CD4-positive, alpha-beta T cell treated with Interferon alpha-2 for 1 hour (primary cell): Measurements from ENCODE around the gene PFKL.
"Not testable (repeated sequence)": the region's sequence is repeated elsewhere in the genome, so short reads cannot be mapped to it uniquely, and the experiment has no call there.

Experiments
- DNase-seq, 2 donors: peaks; one replicate each; pipeline ENCODE4 v3.0.0-alpha.2; 2020 to 2022

The PFKL gene

DNA sequence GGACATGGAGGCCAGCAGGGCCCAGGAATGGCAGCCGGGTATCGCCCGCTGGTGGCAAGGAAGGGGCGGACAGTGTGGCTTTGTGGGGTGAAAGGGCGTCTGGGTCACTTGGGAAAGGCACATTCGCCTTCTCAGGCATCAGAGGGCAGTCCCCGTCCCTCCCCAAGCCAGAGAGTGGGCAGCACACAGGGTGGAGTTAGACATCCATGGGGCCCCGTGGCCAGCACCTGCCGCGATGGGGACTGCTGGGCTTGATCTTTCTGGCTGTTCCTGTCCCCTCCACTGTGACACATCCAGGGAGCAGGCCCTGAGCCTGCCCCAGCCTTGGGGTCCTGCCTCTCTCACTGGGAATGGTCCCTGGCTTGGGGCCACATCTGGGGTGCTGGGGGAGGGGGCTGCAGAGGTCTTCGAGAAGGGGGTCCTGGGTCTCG lies 49.6 kb downstream of the PFKL start:
- DNase-seq = no peak

DNA sequence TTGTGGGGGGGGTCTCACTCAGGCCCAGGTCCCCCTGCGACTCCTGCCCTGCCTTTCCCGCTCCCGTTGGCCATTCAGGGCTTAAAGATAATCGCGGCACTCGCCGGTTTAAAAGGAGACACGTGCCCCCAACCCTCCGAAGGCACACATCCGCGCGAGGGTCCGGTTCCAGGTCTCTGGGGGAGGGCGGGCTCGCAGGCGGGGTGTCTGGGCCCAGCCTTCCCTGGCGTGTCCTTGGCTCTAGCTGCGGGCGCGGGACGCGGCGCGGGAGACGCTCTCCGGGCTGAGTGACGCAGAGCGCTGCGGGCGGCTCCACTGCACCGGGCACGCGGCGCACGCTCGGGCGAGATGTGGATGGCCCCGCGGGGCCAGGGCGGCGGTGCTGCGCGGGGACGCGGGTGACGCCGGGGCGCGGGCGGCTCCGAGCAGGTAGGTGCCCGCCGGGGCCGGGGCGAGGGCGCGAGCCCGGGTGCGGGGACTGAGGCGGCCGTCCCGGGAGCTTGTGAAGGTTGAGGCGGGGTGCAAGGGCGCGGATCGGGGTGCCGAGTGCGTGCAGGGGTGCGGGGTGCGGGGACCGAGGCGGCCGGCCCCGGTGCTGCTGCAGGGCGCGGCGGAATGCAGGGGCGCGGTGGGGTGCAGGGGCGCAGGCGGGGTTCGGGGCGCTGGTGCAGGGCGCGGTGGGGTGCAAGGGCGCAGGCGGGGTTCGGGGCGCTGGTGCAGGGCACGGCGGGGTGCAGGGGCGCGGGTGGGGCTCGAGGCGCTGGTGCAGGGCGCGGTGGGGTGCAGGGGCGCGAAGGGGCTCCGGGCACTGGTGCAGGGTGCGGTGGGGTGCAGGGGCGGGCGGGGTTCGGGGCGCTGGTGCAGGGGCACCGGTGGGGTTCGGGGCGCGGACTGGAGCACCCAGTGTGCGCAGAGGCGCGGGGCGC lies 50.3 kb downstream of the PFKL start:
- DNase-seq = no peak

DNA sequence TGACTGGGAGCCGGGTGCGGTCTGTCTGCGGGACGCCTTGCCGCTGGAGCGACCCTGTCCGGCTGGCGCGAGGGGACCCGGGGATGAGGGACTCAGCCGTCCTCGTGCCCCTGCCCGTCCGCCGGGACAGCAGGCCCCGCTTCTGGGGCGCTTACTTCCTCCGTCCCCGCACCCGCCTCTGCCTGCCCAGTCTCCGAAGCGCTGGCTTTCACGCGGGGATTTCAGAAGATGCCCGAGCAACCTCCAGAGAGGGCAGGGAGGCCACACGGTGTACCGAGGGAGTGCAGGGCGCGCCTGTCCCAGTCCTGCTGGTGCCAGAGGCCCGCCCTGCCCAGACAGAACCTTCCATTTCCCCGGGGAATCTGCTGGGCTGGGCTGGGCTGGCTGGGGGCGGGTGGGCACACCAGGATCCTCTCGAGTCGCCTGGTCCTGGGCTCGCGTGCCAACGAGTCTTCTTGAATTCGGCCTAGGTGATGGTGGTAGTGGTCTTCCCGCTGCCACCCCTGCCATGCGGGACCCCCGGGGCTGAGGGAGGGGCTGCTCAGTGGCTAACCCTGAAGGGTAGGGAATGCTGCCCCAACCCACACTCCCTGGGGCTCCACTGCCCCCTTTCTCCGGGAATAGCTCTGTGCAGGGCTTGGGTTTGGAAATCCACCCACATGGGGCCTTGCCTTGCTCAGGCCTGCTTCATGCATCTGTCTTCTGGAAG lies 51.1 kb downstream of the PFKL start:
- DNase-seq = no peak

DNA sequence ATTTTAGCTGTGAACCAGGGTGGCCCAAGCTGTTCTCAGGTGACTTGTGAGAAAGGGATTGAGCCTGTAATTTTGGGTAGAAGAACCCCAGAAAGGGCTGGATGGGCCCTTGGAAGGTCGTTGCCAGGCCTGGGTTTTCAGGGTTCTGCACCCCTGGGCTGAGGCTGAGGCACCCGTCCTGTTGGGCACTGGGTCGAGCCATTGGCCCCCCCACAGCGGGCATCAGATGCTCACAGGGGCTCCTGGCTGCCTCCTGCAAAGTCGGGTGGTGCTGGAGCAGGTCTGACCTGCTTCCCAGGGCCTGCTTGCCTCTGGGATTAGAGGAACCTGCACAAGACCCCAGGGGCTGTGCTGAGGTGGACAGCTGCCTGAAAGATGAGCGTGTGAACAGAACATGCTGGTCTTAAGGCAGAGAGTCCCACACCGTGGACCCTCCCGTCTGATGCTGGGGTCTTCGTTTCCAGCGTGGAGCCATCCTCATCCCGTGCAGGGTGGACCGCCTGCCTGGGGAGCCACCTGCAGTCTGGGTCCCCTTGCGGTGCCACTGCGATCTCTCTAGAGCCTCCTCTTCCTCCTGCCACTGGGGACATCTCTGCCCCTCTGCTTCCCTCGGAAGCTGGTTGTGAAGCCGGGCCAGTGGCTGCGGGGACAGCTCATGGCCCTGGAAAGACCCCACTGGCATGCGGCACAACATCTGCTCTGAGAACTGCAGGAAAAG lies 51.8 kb downstream of the PFKL start:
- no peak for DNase-seq

DNA sequence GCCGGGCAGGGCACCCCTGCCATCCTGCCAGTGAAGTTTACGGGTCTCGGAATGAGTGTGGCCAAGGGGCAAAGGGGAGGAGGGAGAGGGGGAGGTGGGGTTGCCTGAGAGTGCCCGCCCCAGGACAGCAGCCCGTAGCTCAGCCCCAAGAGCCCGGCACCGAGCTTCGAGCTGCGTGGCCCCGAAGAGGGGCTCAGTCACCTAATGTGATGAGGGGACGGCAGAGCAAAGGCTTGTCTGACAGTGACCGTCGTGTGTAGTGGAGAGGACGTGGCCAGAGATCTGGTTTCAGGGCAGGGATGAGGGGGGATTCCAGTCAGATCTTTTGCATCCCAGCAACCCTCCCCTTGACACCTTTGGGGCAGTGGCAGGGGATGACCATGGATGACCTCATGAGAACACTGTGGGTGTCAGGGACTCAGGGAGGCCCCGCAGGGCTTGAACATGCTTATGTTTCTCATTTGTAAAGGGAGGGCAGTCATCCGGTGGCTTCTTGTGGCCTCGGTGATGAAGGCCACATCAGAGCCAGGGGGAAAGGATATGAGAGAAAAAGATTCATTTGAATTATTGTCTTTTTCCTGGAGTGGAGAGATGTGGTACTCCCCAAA lies 52.5 kb downstream of the PFKL start:
- no peak for DNase-seq

DNA sequence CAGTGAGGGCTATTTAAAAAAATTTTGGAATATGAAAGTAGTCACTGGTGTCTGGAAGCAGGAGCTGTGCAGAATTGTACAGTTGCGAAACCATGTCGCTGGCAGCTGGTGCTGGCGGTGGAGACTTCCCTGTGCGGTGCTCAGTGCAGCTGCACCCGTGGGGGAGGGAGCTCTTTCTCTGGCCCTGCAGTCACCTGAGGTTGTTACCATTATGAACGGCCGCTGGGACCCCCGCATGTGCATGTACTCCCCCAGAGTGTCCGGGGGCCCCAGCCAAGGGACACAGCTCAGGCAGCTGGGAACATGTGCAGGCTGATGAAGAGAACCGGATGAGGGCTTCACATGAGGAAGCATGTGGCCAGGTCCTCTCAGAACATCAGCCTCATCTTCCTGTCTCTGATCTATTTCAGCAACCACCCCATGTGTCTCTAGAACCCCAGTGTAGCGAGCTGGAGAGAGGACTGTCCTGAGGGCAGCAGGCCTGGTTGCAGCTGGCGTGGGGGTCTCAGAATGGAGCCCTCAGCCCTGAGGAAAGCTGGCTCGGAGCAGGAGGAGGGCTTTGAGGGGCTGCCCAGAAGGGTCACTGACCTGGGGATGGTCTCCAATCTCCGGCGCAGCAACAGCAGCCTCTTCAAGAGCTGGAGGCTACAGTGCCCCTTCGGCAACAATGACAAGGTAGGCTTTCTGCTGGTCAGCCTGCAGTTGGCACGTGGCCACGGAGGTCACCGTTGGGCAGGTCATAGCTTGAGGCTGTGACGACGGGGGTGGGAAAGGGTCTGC lies 53.5 kb downstream of the PFKL start, which contains the start of gene TRPM2:
Gene TRPM2, plus strand, starts transcription at position 431 of the 780 bp plus-strand sequence. Its CDS starts 80 bp downstream, at position 511.
- DNase-seq = peak; percentile 24 to 38

DNA sequence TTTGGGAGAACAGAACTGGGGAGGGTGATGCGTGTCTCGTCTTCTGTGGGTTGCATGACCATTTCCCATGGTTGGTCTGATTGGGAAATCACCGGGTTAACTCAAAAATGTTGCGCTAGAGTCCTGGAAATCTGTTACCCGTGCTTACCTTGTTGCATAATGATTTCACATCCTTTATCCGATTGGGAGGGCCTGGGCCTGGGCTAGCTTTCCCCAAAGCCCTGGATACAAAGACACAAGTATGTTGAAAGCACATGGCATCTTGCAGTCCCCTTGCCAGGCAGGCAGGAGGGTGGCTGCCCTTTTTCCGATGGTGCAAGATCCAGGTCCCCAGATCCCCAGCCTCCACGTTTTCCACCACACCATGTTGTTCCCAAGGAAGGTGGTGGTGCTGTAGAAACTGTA lies 54.1 kb downstream of the PFKL start:
- DNase-seq = peak in 1 of 2 donors; percentile 22

DNA sequence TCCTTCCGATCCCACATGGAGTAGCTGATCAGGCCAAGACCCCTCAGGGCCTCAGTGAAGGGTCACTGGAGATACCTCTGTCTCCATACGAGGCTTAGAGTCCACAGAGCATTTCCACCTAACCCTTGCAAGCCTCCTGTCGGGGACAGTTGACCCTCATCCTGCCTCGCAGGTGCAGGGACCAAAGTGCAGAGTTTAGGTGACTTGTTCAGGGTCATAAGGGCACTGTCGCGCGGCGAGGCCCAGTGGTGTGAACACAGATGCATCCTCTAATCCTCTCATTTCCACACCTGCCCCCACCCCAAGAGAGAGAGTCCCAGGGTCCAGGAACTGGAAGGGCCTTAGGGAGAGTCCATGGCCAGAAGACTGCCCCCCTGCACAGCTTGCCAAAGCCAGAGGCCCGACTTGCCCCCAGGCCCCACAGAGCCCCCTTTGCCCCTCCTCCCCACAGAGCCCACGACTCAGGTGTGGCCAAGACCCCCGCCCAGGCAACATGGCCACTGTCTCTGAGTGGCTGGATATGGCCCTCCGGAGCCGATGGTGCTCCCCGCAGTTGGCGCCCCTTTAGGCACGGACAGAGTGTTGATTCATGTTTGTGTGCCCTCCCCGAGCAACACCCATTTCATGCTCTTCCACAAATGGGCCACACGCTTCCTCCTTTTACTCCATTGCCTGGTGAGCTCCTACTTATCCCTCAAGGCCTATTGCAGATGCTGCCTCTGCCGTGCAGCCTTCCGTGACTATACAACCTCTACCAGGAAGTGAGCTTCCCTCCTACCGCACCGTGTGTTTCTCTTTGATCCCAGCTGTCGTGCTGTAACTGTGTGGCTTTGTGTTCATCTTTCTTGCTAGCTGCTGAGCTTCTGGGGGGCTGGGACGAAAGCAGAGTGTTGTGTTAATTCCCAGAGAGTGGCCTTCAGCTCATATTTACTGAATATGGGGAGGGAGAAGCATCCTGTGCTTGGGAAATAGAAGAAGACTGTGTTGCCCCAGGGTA lies 55.2 kb downstream of the PFKL start:
- no peak for DNase-seq

DNA sequence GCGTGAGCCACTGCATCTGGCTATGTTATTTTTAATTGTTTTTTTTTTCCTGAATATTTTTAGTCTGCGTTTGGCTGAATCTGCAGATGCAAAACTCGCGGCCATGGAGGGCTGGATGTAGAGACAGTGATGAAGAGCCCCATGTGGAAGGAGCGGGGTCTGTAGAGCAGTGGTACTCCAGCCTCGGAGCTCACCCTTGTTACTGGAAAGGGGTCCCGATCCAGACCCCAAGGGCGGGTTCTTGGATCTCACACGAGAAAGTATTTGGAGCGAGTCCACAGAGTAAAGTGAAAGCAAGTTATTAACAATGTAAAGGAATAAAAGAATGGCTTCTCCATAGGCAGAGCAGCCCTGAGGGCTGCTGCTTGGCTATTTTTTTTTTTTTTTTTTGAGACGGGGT lies 56.3 kb downstream of the PFKL start:
- DNase-seq = no peak

DNA sequence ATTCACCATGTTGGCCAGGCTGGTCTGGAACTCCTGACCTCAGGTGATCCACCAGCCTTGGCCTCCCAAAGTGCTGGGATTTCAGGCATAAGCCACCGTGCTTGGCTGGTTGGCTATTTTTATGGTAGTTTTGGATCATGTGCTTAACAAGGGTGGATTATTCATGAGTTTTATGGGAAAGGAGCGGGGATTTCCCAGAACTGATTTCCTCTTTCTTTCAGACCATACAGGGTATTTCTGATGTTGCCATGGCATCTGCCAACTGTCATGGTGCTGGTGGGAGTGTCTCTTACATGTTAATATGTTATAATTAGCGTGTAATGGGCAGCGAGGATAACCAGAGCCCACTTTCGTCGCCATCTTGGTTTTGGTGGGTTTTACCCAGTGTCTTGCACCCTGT lies 56.8 kb downstream of the PFKL start:
- DNase-seq = peak; percentile 28 to 30

DNA sequence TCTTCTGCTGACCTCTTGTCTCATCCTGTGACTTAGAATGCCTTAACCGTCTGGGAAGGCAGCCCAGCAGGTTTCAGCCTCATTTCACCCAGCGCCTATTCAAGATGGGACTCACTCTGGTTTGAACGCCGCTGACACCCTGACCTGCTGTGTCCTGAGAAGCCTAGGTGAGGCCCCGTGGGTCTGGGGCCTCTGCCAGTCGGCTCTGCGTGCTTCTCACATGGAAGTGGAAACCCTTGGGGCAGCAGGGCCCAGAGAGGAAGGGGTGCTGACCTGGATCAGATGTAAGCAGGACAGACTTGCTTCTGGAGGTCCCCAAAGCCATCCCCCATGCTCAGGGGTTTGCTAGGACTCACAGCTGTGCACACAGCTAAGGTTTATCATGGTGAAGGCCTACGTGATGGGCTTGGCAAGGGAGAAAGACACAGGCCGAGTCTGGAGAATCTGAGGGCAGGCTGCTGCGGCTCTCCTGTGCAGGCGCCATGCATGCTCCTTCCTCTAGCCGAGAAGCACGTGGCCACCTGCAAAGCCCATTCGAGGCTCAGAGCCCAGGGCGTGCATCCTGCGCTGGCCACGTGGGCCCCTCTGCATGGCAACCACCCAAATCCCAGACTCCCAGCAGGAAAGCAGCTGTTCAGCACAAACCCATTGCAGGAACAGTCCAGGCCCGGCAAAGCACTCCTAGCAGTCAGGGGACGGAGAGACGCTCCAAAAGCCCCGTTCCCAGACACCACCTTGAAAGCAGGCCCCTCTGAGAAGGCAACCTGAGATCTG lies 57.4 kb downstream of the PFKL start:
- DNase-seq = no peak

DNA sequence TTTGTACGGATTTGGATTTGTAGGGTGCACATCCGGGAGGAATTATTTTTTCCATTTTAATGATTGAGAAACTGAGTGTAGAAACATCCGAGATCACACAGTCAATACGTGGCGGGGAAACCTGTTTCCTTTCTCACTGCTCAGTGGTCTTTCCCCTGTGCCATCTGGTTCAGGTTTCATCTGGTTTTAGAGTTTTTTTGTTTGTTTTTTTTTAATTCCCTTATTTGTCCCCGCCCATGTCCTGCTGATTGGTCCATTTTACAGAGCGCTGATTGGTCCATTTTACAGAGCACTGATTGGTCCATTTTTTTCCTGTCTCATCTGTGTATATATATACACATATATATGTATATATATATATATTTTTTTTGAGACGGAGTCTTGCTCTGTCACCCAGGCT lies 59.5 kb downstream of the PFKL start:
- no peak for DNase-seq

DNA sequence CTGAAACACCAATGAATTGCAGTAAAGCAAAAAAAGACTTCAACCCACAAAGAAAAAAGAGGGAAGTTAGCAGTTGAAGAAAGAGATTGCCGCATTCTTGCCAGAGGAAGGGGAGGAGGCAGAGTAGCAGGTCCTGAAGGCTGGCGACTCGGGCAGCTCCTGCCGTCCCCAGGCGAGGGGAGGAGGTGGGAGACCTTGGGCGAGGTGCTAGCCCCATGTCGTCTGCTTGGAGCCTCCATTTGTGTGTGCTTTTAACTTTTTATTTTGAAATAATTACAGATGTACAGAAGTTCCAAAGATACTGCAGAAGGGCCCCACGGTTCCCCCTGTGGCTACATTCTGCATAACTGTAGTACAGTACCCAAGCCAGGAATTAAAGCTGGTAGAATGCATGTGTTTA lies 60.3 kb downstream of the PFKL start:
- DNase-seq = no peak

DNA sequence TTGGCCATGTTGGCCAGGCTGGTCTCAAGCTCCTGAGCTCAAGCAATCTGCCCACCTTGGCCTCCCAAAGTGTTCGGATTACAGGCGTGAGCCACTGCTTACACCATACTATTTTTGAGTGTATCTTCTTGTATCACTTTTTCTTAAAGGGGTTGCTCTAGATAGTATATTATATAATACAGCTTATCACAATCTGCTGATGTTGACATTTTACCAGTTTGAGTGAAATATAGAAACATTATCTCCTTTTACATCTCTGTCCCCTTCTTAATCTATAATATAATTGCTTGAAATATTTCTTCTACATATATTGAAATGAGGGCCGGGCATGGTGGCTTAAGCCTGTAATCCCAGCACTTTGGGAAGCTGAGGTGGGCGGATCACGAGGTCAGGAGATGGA lies 62.0 kb downstream of the PFKL start:
- not testable (repeated sequence) for DNase-seq

DNA sequence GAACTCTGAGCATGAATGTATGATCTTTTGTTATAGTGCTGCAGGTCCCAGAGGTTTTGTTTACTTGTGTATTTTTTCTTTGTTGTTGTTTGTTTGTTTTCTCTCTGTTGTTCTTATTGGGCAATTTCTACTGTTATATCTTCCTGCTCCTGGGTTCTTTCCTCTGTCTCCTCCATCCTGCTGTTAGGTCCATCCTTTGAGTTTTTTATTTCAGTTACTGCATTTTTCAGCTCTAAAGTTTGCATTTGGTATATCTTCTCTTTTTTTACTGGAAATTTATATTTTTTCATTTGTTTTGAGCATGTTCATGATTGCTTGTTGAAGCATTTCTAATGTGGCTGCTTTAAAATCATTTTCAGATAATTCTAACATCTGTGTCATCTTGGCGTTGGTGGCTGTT lies 63.4 kb downstream of the PFKL start:
- no peak for DNase-seq

DNA sequence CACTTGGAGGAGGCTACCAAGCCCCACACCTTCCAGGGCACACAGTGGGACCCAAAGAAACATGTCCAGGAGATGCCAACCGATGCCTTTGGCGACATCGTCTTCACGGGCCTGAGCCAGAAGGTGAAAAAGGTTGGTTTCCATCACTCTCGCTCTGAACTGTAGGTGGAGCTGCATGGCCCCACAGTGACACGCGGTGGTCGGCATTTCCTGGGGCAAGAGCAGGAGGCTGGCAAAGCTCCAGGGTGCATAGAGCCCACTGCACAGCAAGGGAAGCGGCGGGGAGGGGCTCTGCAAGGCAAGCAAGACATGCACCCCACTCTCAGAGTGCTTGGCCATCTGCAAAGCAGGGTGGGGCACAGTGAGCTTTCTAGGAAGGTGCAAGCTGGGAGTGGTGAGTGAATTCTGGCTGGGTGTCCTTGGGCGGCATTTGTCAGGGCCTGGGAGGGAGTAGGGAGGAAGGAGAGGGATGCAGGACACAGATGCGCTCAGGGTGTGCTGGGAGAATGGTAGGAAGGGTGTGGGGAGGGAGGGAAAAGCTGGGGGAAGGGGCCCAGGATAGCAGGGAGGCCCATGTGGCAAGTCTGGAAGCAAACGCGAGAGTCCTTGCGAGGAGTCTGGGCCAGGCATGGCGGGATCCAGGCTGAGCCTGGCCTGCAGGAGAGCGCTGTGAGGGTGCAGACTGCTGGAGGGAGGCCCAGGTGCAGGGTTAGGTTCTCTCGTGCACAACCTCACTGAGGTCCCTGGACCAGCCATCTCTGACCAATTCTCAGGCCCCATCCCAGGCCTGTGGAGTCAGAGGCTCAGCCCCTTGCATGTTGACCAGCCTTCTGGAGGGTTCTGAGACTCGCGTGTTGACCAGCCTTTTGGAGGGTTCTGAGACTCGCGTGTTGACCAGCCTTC lies 64.5 kb downstream of the PFKL start:
- DNase-seq = no peak

DNA sequence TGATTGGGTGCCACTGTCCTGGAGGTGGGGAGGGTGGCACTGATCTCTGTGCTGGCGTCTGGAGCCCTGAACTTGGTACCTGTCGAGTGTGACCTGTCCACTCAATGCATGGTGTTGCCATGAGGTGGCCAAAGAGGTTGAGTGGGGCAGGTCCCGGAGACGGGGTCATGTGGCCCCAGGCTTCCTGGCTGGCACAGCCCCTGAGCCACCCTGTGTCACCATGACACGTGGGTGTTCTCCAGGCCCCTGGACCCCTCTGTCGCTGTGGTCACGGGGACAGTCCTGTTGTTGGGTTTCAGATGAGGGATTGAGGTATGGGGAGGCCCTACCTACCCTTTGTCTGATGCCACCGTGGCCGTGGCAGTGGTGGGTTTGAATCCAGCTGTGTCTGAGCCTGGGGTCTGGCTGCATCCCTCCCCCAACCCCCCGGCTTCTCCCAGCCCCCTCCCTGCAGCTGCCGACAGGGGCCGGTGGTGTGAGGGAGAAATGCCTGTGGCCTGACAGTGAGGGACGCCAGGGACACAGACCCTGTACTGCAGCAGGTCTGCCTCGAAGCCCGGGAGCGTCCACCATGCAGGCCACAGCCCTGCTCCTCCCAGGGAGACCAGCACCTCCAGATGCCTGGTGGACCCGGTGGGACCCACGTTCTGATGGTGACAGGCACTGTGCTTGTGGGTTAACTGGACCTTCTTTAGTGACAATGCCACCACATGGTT lies 65.6 kb downstream of the PFKL start:
- DNase-seq = no peak

DNA sequence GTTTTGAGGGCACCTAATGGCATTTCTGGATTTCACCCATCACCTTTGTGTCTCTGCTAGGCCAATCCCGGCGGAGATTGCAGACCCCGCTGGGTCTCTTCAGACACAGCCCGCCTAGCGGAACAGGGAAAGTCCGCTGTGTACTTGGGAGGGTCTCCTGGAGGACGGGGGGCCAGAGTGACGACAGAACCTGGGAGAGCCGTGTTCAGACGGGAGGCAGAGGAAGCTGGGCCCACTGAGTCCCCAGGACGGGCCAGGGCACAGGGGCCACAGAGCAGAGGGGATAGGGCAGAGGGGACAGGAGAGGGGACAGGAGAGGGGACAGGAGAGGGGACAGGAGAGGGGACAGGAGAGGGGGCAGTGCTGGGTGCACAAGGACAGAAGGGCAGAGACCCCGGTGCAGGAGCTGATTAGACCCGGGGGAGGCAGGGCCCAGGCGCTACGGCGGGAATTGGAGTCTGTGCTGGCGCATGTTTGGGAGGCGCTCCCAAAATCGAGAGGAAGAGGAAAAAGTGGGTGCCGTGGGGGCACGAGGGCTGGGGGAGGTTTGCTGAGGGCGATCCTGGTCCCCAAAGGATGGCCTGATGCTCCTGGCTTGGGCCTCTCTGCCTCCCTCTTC lies 66.2 kb downstream of the PFKL start:
- no peak for DNase-seq
